ENCODE measurements around the gene AGBL5.
A peak's percentile ranks its signal among the peaks of the same experiment; 100 is the strongest.

The AGBL5 gene

GRCh38 chr2:27050996-27051901, at the start of gene AGBL5:
TSS of gene AGBL5 (plus strand) at chr2:27051668. CDS start at chr2:27052959, 1,291 bp downstream.
- peak; percentile 93 for DNase-seq

- DNase-seq = no peak
Measured at GRCh38 chr2:27001950-27002349, 49.5 kb upstream of the AGBL5 start.

- DNase-seq = no peak
Measured at GRCh38 chr2:27003007-27003406, 48.5 kb upstream of the AGBL5 start.

- DNase-seq = no peak
Measured at GRCh38 chr2:27003857-27004256, 47.6 kb upstream of the AGBL5 start.

GRCh38 chr2:27006602-27007415, 44.7 kb upstream of the AGBL5 start:
- DNase-seq = no peak

GRCh38 chr2:27007416-27008374, 43.8 kb upstream of the AGBL5 start:
- no peak for DNase-seq

- DNase-seq = no peak
Measured at GRCh38 chr2:27008678-27009077, 42.8 kb upstream of the AGBL5 start.

- no peak for DNase-seq
Measured at GRCh38 chr2:27009083-27009482, 42.4 kb upstream of the AGBL5 start.

- no peak for DNase-seq
Measured at GRCh38 chr2:27009716-27010115, 41.8 kb upstream of the AGBL5 start.

- no peak for DNase-seq
Measured at GRCh38 chr2:27010139-27010538, 41.3 kb upstream of the AGBL5 start.

GRCh38 chr2:27013738-27014137, 37.7 kb upstream of the AGBL5 start:
- no peak for DNase-seq

GRCh38 chr2:27014771-27015433, 36.6 kb upstream of the AGBL5 start:
- no peak for DNase-seq

GRCh38 chr2:27016801-27017325, 34.6 kb upstream of the AGBL5 start:
- DNase-seq = peak; percentile 11

GRCh38 chr2:27018142-27018541, 33.3 kb upstream of the AGBL5 start:
- no peak for DNase-seq

GRCh38 chr2:27019459-27019858, 32.0 kb upstream of the AGBL5 start:
- DNase-seq = no peak

- DNase-seq = no peak
Measured at GRCh38 chr2:27019931-27020855, 31.3 kb upstream of the AGBL5 start.

- no peak for DNase-seq
Measured at GRCh38 chr2:27021253-27022049, 30.0 kb upstream of the AGBL5 start.

- DNase-seq = no peak
Measured at GRCh38 chr2:27023740-27024139, 27.7 kb upstream of the AGBL5 start.

- no peak for DNase-seq
Measured at GRCh38 chr2:27024188-27024587, 27.3 kb upstream of the AGBL5 start.

GRCh38 chr2:27024812-27025211, 26.7 kb upstream of the AGBL5 start:
- no peak for DNase-seq

All from DMS153 (cell line).